Measurements from ENCODE around the gene CEP120.

DNA sequence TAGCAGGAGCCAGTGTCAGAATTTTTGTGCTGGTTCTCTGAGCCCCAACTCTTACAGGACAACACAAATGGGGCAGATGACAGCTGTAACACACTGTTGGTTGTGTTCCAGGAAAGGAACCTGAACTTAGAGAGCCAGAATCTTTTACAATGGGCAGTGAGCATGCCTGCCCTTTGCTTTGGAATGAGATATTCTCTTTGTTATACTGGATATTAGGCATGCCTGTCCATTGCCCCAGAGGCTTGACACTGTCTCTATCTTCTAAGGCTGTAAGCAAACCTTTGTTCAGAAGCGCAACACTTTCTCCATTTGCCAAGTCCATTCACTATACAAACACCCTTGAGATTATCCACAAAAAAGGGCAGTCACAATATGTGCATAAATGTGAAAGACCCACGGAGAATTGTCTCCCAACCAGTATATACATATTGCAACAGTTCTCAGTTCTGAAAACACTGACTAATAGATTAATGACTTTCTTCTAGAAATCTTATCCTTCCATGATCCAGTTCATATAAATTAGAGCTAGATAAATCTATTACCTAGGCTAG is 26.3 kb upstream of the CEP120 start:
- TF ChIP-seq POLR2A (IDR thresholded peaks at IDR 0.05), result no peak
- TF ChIP-seq, protein P1, sequence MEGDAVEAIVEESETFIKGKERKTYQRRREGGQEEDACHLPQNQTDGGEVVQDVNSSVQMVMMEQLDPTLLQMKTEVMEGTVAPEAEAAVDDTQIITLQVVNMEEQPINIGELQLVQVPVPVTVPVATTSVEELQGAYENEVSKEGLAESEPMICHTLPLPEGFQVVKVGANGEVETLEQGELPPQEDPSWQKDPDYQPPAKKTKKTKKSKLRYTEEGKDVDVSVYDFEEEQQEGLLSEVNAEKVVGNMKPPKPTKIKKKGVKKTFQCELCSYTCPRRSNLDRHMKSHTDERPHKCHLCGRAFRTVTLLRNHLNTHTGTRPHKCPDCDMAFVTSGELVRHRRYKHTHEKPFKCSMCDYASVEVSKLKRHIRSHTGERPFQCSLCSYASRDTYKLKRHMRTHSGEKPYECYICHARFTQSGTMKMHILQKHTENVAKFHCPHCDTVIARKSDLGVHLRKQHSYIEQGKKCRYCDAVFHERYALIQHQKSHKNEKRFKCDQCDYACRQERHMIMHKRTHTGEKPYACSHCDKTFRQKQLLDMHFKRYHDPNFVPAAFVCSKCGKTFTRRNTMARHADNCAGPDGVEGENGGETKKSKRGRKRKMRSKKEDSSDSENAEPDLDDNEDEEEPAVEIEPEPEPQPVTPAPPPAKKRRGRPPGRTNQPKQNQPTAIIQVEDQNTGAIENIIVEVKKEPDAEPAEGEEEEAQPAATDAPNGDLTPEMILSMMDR (IDR thresholded peaks at IDR 0.05), result no peak
